AG09309 (cell line): ENCODE measurements around the gene ZBBX.
A peak's percentile ranks its signal among the peaks of the same experiment; 100 is the strongest.
"Not testable (repeated sequence)": the region's sequence is repeated elsewhere in the genome, so short reads cannot be mapped to it uniquely, and the experiment has no call there.

Source experiments
- DNase-seq: peaks from one replicate; pipeline ENCODE4 v3.0.0-alpha.2; 2010; ENCODE audit warnings: low read depth
- H3K4me3 ChIP-seq: 2 replicates; pipeline ENCODE4 v1.5.1; 2011; ENCODE audit warnings: mild to moderate bottlenecking, low read depth, low read length, moderate library complexity; ENCODE audit not compliant: control insufficient read depth
- TF ChIP-seq, protein P1 (sequence below): IDR thresholded peaks from 2 replicates; pipeline ENCODE4 v1.5.1; 2011; ENCODE audit warnings: mild to moderate bottlenecking, low read depth, low read length, inconsistent platforms; ENCODE audit not compliant: insufficient read depth, control insufficient read depth; ENCODE audit errors: missing control alignments

ZBBX gene, protein sequence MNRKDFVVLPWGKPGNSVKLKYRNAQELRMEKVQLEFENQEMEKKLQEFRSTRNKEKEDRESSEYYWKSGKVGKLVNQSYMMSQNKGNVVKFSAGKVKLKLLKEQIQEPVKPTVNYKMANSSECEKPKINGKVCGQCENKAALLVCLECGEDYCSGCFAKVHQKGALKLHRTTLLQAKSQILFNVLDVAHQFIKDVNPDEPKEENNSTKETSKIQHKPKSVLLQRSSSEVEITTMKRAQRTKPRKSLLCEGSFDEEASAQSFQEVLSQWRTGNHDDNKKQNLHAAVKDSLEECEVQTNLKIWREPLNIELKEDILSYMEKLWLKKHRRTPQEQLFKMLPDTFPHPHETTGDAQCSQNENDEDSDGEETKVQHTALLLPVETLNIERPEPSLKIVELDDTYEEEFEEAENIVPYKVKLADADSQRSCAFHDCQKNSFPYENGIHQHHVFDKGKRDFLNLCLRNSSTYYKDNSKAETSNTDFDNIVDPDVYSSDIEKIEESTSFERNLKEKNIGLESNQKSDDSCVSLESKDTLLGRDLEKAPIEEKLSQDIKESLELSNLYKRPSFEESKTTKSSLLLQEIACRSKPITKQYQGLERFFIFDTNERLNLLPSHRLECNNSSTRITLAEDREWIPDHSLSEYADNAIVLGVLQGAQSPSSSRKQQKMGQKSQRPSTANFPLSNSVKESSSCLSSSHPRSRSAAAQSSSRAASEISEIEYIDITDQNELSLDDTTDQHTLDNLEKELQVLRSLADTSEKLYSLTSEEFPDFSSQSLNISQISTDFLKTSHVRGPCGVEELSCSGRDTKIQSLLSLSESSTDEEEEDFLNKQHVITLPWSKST

DNA sequence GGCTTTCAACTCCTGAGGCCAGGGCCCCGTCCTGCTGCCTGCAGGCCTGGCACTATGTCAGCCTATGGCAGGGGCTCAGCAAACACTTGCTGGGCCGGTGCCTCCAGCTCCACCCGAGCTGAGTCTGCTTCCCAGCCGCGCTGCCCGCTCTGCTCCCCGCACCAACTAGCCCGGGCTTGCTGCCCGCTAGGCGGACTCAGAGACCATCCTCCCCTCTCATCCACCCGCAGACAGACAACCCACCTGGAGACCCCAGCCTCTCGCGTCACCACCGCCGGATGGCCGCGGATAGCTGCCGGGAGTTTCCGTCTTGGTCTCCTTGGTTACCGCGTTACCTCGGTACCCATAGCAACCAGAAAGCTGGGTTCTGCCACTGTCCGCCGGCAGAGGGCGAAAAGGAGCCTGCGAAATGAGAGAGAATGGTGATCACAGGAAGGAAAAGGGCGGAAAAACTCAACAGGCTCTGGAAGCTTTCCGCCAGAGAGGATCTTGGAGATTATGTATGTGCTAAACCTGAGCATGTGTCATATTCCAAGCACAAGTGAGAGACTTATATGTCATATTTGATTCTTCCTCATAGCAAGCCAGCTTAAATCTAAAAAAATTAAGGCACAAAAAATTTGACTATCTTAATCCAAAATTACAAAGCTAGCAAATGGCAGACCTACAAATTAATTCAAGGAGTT lies at the start of gene ZBBX:
ZBBX (minus strand) TSS at position 294 of the 686 bp plus-strand sequence. CDS start 7,396 bp downstream, outside the sequence.
- H3K4me3 ChIP-seq: peak within 1 kb of the TSS; percentile 58
- DNase-seq: peak; percentile 8
- TF ChIP-seq, protein P1, sequence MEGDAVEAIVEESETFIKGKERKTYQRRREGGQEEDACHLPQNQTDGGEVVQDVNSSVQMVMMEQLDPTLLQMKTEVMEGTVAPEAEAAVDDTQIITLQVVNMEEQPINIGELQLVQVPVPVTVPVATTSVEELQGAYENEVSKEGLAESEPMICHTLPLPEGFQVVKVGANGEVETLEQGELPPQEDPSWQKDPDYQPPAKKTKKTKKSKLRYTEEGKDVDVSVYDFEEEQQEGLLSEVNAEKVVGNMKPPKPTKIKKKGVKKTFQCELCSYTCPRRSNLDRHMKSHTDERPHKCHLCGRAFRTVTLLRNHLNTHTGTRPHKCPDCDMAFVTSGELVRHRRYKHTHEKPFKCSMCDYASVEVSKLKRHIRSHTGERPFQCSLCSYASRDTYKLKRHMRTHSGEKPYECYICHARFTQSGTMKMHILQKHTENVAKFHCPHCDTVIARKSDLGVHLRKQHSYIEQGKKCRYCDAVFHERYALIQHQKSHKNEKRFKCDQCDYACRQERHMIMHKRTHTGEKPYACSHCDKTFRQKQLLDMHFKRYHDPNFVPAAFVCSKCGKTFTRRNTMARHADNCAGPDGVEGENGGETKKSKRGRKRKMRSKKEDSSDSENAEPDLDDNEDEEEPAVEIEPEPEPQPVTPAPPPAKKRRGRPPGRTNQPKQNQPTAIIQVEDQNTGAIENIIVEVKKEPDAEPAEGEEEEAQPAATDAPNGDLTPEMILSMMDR: peak; percentile 87

DNA sequence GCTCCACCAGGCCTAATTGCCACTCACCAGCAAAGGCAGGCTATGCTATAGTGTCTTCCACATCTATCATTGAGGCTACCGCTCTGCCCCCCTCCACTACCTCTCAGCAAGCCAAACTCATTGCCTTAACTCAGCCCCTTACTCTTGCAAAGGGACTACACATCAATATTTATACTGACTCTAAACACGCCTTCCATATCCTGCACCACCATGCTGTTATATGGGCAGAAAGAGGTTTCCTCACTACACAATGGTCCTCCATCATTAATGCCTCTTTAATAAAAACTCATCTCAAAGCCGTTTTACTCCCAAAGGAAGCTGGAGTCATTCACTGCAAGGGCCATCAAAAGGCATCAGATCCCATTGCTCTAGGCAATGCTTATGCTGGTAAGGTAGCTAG lies 46.9 kb upstream of the ZBBX start:
- not testable (repeated sequence) for H3K4me3 ChIP-seq, DNase-seq

DNA sequence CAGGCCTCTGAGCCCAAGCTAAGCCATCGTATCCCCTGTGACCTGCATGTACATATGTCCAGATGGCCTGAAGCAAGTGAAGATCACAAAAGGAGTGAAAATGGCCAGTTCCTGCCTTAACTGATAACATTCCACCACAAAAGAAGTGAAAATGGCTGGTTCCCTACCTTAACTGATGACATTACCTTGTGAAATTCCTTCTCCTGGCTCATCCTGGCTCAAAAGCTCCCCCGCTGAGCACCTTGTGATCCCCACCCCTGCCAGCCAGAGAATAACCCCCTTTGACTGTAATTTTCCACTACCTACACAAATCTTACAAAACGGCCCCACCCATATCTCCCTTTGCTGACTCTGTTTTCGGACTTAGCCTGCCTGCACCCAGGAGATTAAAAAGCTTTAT lies 42.3 kb upstream of the ZBBX start:
- not testable (repeated sequence) for H3K4me3 ChIP-seq, DNase-seq

DNA sequence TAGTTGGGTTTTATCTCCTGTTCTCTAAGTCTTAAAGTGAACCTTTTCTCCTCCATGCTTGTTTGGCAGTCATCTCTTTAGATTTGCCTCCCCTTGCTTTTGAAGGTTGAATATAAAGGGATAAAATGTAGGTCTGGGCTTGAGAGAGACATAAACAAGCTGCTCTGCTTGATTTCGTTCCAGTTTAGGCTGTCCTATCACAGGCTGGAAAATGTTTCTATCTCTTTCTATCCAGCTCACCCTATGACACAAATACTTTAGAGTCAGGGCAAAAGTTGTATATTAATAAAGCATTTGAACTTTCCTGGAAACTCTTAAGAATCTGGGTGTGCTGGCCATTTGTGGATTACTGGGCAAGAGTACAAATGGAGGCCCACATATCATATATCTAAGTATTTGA lies 29.5 kb upstream of the ZBBX start:
- DNase-seq: no peak

DNA sequence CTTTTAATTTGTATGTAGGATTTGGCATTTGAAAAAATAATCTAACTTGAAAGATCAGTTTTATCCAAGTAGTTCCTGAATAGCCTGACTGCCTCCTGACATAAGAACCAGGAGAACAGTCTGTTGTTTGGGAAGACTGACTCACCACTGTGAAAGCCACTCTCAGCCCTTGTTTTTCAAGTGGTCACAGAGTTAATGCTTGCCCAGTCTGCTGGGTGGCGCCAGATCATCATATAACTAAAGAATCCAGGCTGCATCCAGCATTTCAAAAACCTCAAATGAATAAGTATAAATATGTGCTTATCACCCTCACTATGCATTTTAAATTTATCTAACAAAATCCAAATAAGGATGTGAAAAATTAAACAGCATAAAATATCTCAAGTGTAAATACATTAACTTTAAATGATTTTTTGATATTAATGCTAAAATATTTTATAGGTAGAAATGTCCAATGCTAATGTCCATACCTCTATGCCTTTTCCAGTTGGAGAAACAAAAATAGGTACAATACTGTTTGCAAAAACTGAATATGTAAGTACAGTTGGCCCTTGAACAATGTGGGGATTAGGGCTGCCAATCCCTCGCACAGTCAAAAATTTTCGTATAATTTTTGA lies 26.9 kb upstream of the ZBBX start:
- TF ChIP-seq, protein P1: no peak
- DNase-seq: no peak
- no peak overlapping the region for H3K4me3 ChIP-seq

More for the DNA sequence above, 29.5 kb upstream of the ZBBX start:
- no peak overlapping the region for H3K4me3 ChIP-seq
- TF ChIP-seq, protein P1: no peak

DNA sequence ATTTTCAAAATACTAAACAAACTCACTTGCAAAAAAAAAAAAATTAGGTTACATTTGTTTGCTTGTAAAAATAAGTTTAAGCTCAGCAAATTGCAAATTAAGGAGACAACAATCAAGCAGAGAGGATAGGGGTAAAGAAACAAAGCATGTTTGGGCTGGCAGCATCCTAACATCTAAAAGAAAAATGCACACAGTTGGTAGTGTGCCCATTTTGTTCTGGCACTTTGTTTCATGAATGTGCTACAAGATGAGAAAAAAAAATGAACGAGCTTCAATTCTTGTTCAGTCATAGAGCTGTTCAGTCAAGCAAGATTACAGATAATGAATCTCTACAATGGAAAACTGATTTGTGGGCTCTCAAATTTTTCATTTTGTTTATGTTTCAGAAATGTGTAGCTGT lies 17.7 kb upstream of the ZBBX start:
- TF ChIP-seq, protein P1: no peak
- DNase-seq: no peak
- no peak overlapping the region for H3K4me3 ChIP-seq

DNA sequence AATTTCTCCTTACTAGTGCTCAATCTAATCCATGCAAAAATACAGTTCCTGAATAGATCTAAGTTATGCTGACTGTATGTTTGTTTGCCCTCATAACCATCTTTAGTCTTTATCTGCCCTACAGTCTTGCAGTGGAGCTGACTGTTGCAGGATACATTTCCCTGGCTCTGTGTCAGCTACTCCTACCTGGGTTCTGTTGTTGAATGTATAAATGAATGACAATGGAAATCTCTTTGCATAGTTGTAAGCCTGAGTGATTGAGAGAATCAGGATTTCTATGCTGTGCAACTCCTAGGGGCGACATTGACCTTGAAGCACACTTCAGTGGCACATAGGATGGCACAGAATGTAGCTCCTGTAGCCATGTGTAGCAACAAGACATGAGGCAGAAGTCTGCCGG lies 16.0 kb upstream of the ZBBX start:
- DNase-seq: no peak
- H3K4me3 ChIP-seq: no peak overlapping the region
- TF ChIP-seq, protein P1: no peak
